HCT116 (cell line): ENCODE data around the gene LRRC75A. TPM values are rescaled to one million over a fixed set of nuclear protein-coding genes. Genes with fewer than 3 reads are reported as not detected.

Experiments used
- ATAC-seq: fragments of 200-7000 bp; cut with Tn5 transposase; 2 replicates; pipeline ENCODE4 v1.9.1; 2020; ENCODE audit warnings: mild to moderate bottlenecking, moderate library complexity
- BruUV-seq: library from RNA; stranded (reverse); fragments of 400-500 nt; replicated peaks from 2 replicates; lab custom pipeline; 2021; lab: Mats Ljungman, UMichigan
- CTCF ChIA-PET: fragments of 300-600 bp; sonication (Branson Sonifier 250); formaldehyde crosslinking; loops from one replicate; lab custom pipeline; 2021; ENCODE audit warnings: antibody characterized with exemption; lab: Charles Lee
- POLR2A ChIA-PET: fragments of 300-600, 350-600 bp; sonication (Branson Sonifier 250); formaldehyde crosslinking; loops from one replicate; lab custom pipeline; 2021; ENCODE audit warnings: antibody characterized with exemption; lab: Charles Lee
- RAD21 ChIA-PET, 2 experiments: fragments of 300-600 bp; sonication (Branson Sonifier 250); formaldehyde crosslinking; loops; one replicate each; lab custom pipeline; 2023; ENCODE audit warnings: low total read pairs in 2 of 2; ENCODE audit not compliant: uncharacterized antibody in 2 of 2, unreplicated experiment in 2 of 2, low non-redundant PET in 1 of 2; lab: Charles Lee
- DNase-seq: peaks from one replicate; pipeline ENCODE4 v3.0.0-alpha.2; 2010; ENCODE audit warnings: low read depth, low spot score
- H2AFZ ChIP-seq: fragments of 200-600 bp; shearing (Covaris generic), sonication (generic); 2 replicates; pipeline ENCODE4 v1.6.1; 2017; ENCODE audit warnings: low read depth, mixed run types, mixed read lengths, antibody characterized with exemption, low read length; ENCODE audit not compliant: poor library complexity, severe bottlenecking
- H3K27ac ChIP-seq: 2 replicates; pipeline ENCODE4 v1.5.1; 2012; ENCODE audit warnings: low read depth, low read length
- H3K27me3 ChIP-seq: fragments of 200-600 bp; sonication (generic); 2 replicates; pipeline ENCODE4 v1.6.1; 2016; ENCODE audit warnings: mixed run types, low read length, mixed read lengths; ENCODE audit not compliant: insufficient read depth
- H3K36me3 ChIP-seq, 2 experiments: fragments of 200-500 bp in 1 of 2; fragments of 200-600 bp in 1 of 2; sonication (Bioruptor generic) in 1 of 2; sonication (generic) in 1 of 2; 2 replicates each; pipeline versions ENCODE4 v1.5.1 to v1.6.1; 2014 to 2016; ENCODE audit warnings: low read length in 2 of 2, inconsistent platforms in 1 of 2, mixed read lengths in 1 of 2, mixed run types in 1 of 2; ENCODE audit not compliant: insufficient read depth in 2 of 2, control insufficient read depth in 1 of 2
- H3K4me1 ChIP-seq, 2 experiments: fragments of 200-600 bp in 1 of 2; sonication (generic) in 1 of 2; 2 replicates each; pipeline versions ENCODE4 v1.5.1 to v1.6.1; 2012 to 2017; ENCODE audit warnings: low read length in 2 of 2, inconsistent platforms in 1 of 2, mild to moderate bottlenecking in 1 of 2, mixed read lengths in 1 of 2, mixed run types in 1 of 2, moderate library complexity in 1 of 2; ENCODE audit not compliant: insufficient read depth in 2 of 2, control insufficient read depth in 1 of 2
- H3K4me2 ChIP-seq: fragments of 200-600 bp; sonication (generic); 2 replicates; pipeline ENCODE4 v1.6.1; 2017; ENCODE audit warnings: mixed run types, low read length, mixed read lengths
- H3K4me3 ChIP-seq, 2 experiments: fragments of 200-600 bp in 1 of 2; sonication (generic) in 1 of 2; replicated peaks in 1 of 2; 2 replicates each; pipeline ENCODE4 v1.5.1; 2011 to 2016; ENCODE audit warnings: low read length in 2 of 2, control low read depth in 1 of 2, low read depth in 1 of 2, mild to moderate bottlenecking in 1 of 2, mixed read lengths in 1 of 2, mixed run types in 1 of 2
- H3K79me2 ChIP-seq: fragments of 200-600 bp; sonication (generic); 2 replicates; pipeline ENCODE4 v1.6.1; 2017; ENCODE audit warnings: mild to moderate bottlenecking, mixed run types, low read length, moderate library complexity, mixed read lengths; ENCODE audit not compliant: insufficient read depth
- H3K9ac ChIP-seq: fragments of 200-600 bp; sonication (generic); 2 replicates; pipeline ENCODE4 v1.6.1; 2016; ENCODE audit warnings: low read length, mixed read lengths
- H3K9me2 ChIP-seq: fragments of 200-600 bp; sonication (generic), shearing (Covaris generic); 2 replicates; pipeline ENCODE4 v1.6.1; 2017; ENCODE audit warnings: mixed run types, mild to moderate bottlenecking, moderate library complexity; ENCODE audit not compliant: insufficient read depth
- H3K9me3 ChIP-seq, 2 experiments: fragments of 200-500 bp in 1 of 2; fragments of 200-600 bp in 1 of 2; sonication (Bioruptor generic) in 1 of 2; sonication (generic) in 1 of 2; 2 replicates each; pipeline ENCODE4 v1.6.1; 2014 to 2017; ENCODE audit warnings: low read length in 2 of 2, mixed read lengths in 2 of 2, inconsistent platforms in 1 of 2, low read depth in 1 of 2, mild to moderate bottlenecking in 1 of 2, mixed run types in 1 of 2, moderate library complexity in 1 of 2; ENCODE audit not compliant: control insufficient read depth in 1 of 2, insufficient read depth in 1 of 2
- H4K20me1 ChIP-seq: fragments of 200-600 bp; sonication (generic), shearing (Covaris generic); 2 replicates; pipeline ENCODE4 v1.6.1; 2017; ENCODE audit warnings: mixed run types, mild to moderate bottlenecking, moderate library complexity; ENCODE audit not compliant: insufficient read depth
- ATF3 ChIP-seq: IDR thresholded peaks from 2 replicates; pipeline ENCODE4 v1.6.1; 2012
- CBX3 ChIP-seq: IDR thresholded peaks from 2 replicates; pipeline ENCODE4 v1.6.1; 2012; ENCODE audit warnings: low read depth
- ELF1 ChIP-seq: IDR thresholded peaks from 2 replicates; pipeline ENCODE4 v1.6.1; 2012; ENCODE audit warnings: low read depth, borderline replicate concordance
- EZH2phosphoT487 ChIP-seq: fragments of 200-600 bp; IDR thresholded peaks from 2 replicates; pipeline ENCODE4 v1.6.1; 2018; ENCODE audit warnings: antibody characterized with exemption, borderline replicate concordance
- FOSL1 ChIP-seq: IDR thresholded peaks from 2 replicates; pipeline ENCODE4 v1.6.1; 2012; ENCODE audit warnings: low read depth
- POLR2AphosphoS5 ChIP-seq: IDR thresholded peaks from 2 replicates; pipeline ENCODE4 v1.6.1; 2011; ENCODE audit warnings: mild to moderate bottlenecking, low read depth, low read length, moderate library complexity
- RAD21 ChIP-seq: IDR thresholded peaks from 2 replicates; pipeline ENCODE4 v1.6.1; 2012; ENCODE audit warnings: low read depth, mild to moderate bottlenecking
- SIN3A ChIP-seq: IDR thresholded peaks from 2 replicates; pipeline ENCODE4 v1.6.1; 2012; ENCODE audit warnings: low read depth
- SP1 ChIP-seq: IDR thresholded peaks from 2 replicates; pipeline ENCODE4 v1.6.1; 2012; ENCODE audit warnings: low read depth
- SRF ChIP-seq: IDR thresholded peaks from 2 replicates; pipeline ENCODE4 v1.6.1; 2012; ENCODE audit warnings: low read depth
- ZBTB33 ChIP-seq: IDR thresholded peaks from 2 replicates; pipeline ENCODE4 v1.6.1; 2011; ENCODE audit warnings: mild to moderate bottlenecking, low read length, moderate library complexity; ENCODE audit not compliant: insufficient replicate concordance; ENCODE audit errors: extremely low read depth
- ZFX ChIP-seq: fragments of 450-650 bp; IDR thresholded peaks from 2 replicates; pipeline ENCODE4 v1.6.1; 2017
- intact Hi-C: fragments of 100-400 bp; cut with micrococcal nuclease; formaldehyde crosslinking; loops from 2 replicates; pipeline ENCODE4 v1.10.0; 2022
- total RNA-seq: library from RNA; stranded (reverse); gene quantifications from one replicate; pipeline ENCODE4 v1.2.1, GENCODE V29; 2021; ENCODE audit not compliant: unreplicated experiment

The LRRC75A gene
- total RNA-seq, 1 experiment from 2014 or later, result 2.3 TPM

GRCh38 chr17:16450028-16450427 is 42.0 kb downstream of the LRRC75A start (continued):
- TF ChIP-seq EZH2phosphoT487 (no peak), POLR2AphosphoS5 (no peak), FOSL1 (no peak), ZFX (no peak), RAD21 (no peak), ELF1 (no peak), SRF (no peak)

- no peak overlapping the region for H3K4me3 ChIP-seq
- H3K27ac ChIP-seq, result no peak overlapping the region
- DNase-seq, result no peak
- TF ChIP-seq SP1 (no peak), ZFX (no peak), ZBTB33 (no peak), CBX3 (no peak), SRF (no peak), EZH2phosphoT487 (no peak), ATF3 (no peak), SIN3A (no peak)
- TF ChIP-seq, all 23 proteins: peak for 0
- ATAC-seq, result no peak
- Histone ChIP-seq H3K27me3 (no peaks in the 10 kb centered on the region), H3K4me1 (peaks cover 0 to 27% of the 10 kb centered on the region in 2 experiments; a peak in 2 of 4 replicates), H3K4me2 (no peak overlapping the region), H4K20me1 (peaks cover 8% of the 10 kb centered on the region; the same call in 1 of the 2 replicates), H2AFZ (no peak overlapping the region), H3K36me3 (peaks cover 4 to 34% of the 10 kb centered on the region in 2 experiments; a peak in 2 of 4 replicates), H3K9me2 (no peaks in the 10 kb centered on the region), H3K79me2 (peaks cover 35% of the 10 kb centered on the region; the same call in 1 of the 2 replicates), H3K9me3 (no peaks in the 10 kb centered on the region), H3K9ac (no peak overlapping the region)
- POLR2A ChIA-PET, result interaction anchor here (1.5 to 1.7 kb wide), 1 partner anchor 10 kb away, joined by 5 to 9 read pairs; no protein-coding TSS in a partner anchor
- intact Hi-C loops, result no loop called here
- CTCF ChIA-PET, result interaction anchor here (1.0 kb wide), 1 partner anchor 72 kb away, joined by 3 read pairs; no protein-coding TSS in a partner anchor
- no TSS peak for BruUV-seq
- RAD21 ChIA-PET, result no interaction called here
Observed at GRCh38 chr17:16449121-16449570, 42.8 kb downstream of the LRRC75A start.
